HepG2 (cell line): Measurements from ENCODE around the gene IRGQ. TPM values are rescaled to one million over a fixed set of nuclear protein-coding genes. Genes with fewer than 3 reads are reported as not detected.

Experiments used
- polyA plus RNA-seq, 8 experiments: library from polyadenylated mRNA; depleted of rRNA in 3 of 8; stranded (reverse) in 7 of 8; unstranded in 1 of 8; fragments of >200 nt; fragmentation: Illumina TruSeq in 4 of 8; extraction: Trizol in 4 of 8; gene quantifications; 2 replicates each; pipeline versions ENCODE4 v1.2.1 to v1.2.3, GENCODE V29; 2011 to 2016; ENCODE audit warnings: low read depth in 4 of 8, missing spikeins in 1 of 8, mixed read lengths in 1 of 8; ENCODE audit not compliant: insufficient read depth in 1 of 8
- total RNA-seq, 5 experiments: library from RNA; depleted of rRNA; stranded (reverse); fragments of >200 nt; fragmentation: Illumina TruSeq; extraction: Trizol; gene quantifications; 2 replicates each; pipeline ENCODE4 v1.2.3, GENCODE V29; 2016; ENCODE audit warnings: low read depth in 1 of 5

The IRGQ gene
- total and polyA plus RNA-seq, 2 of the 13 experiments (the other 11 are each of a cell fraction or from before 2014, with no cell fraction given) = 11.6 to 12.4 TPM

Other genes with a start within 250 kb of the IRGQ start
- not detected in 2 replicates for gene CD177, start 242.4 kb downstream of the IRGQ start, total RNA-seq (2016; rRNA removed; fragmentation: Illumina TruSeq; extraction: Trizol)
- gene CD177, start 242.4 kb downstream of the IRGQ start, polyA plus RNA-seq (2011; rRNA removed) = not detected in 2 replicates
- gene TEX101, start 181.2 kb downstream of the IRGQ start, total RNA-seq (2016; rRNA removed; fragmentation: Illumina TruSeq; extraction: Trizol) = not detected in 2 replicates
- gene TEX101, start 181.2 kb downstream of the IRGQ start, polyA plus RNA-seq (2011; rRNA removed) = not detected in 2 replicates
- gene LYPD3, start 130.5 kb downstream of the IRGQ start, total RNA-seq (2016; rRNA removed; fragmentation: Illumina TruSeq; extraction: Trizol) = 0.15 and 0.51 TPM in 2 replicates
- gene LYPD3, start 130.5 kb downstream of the IRGQ start, polyA plus RNA-seq (2011; rRNA removed) = 1.5 and 2.6 TPM in 2 replicates
- 9.0 and 14.5 TPM in 2 replicates for gene PHLDB3, start 91.4 kb downstream of the IRGQ start, total RNA-seq (2016; rRNA removed; fragmentation: Illumina TruSeq; extraction: Trizol)
- 11.3 and 14.2 TPM in 2 replicates for gene PHLDB3, start 91.4 kb downstream of the IRGQ start, polyA plus RNA-seq (2011; rRNA removed)
- gene ETHE1, start 68.9 kb downstream of the IRGQ start, total RNA-seq (2016; rRNA removed; fragmentation: Illumina TruSeq; extraction: Trizol) = 25.9 and 32.5 TPM in 2 replicates
- 58.4 and 67.9 TPM in 2 replicates for gene ETHE1, start 68.9 kb downstream of the IRGQ start, polyA plus RNA-seq (2011; rRNA removed)
- 0.27 TPM in 1 of 2 replicates, not detected in the other for gene ZNF575, start 62.9 kb downstream of the IRGQ start, total RNA-seq (2016; rRNA removed; fragmentation: Illumina TruSeq; extraction: Trizol)
- gene ZNF575, start 62.9 kb downstream of the IRGQ start, polyA plus RNA-seq (2011; rRNA removed) = 0.17 TPM in 2 replicates
- 21.8 and 26.3 TPM in 2 replicates for gene XRCC1, start 20.6 kb downstream of the IRGQ start, total RNA-seq (2016; rRNA removed; fragmentation: Illumina TruSeq; extraction: Trizol)
- gene XRCC1, start 20.6 kb downstream of the IRGQ start, polyA plus RNA-seq (2011; rRNA removed) = 24.7 and 28.7 TPM in 2 replicates
- gene PINLYP, start 20.3 kb downstream of the IRGQ start, total RNA-seq (2016; rRNA removed; fragmentation: Illumina TruSeq; extraction: Trizol) = 0.24 TPM in 1 of 2 replicates, not detected in the other
- 0.20 and 0.21 TPM in 2 replicates for gene PINLYP, start 20.3 kb downstream of the IRGQ start, polyA plus RNA-seq (2011; rRNA removed)
- 9.6 and 10.9 TPM in 2 replicates for gene ZNF576, start 461 bp upstream of the IRGQ start, total RNA-seq (2016; rRNA removed; fragmentation: Illumina TruSeq; extraction: Trizol)
- 7.2 and 10.2 TPM in 2 replicates for gene ZNF576, start 461 bp upstream of the IRGQ start, polyA plus RNA-seq (2011; rRNA removed)
- 0.11 TPM in 1 of 2 replicates, not detected in the other for gene SRRM5, start 16.0 kb upstream of the IRGQ start, total RNA-seq (2016; rRNA removed; fragmentation: Illumina TruSeq; extraction: Trizol)
- 0.16 TPM in 2 replicates for gene SRRM5, start 16.0 kb upstream of the IRGQ start, polyA plus RNA-seq (2011; rRNA removed)
- gene ZNF428, start 23.5 kb upstream of the IRGQ start, total RNA-seq (2016; rRNA removed; fragmentation: Illumina TruSeq; extraction: Trizol) = 24.0 and 26.9 TPM in 2 replicates
- 10.4 and 11.5 TPM in 2 replicates for gene ZNF428, start 23.5 kb upstream of the IRGQ start, polyA plus RNA-seq (2011; rRNA removed)
- 6.4 and 16.0 TPM in 2 replicates for gene CADM4, start 43.7 kb upstream of the IRGQ start, total RNA-seq (2016; rRNA removed; fragmentation: Illumina TruSeq; extraction: Trizol)
- gene CADM4, start 43.7 kb upstream of the IRGQ start, polyA plus RNA-seq (2011; rRNA removed) = 8.5 and 15.4 TPM in 2 replicates
- gene PLAUR, start 74.0 kb upstream of the IRGQ start, total RNA-seq (2016; rRNA removed; fragmentation: Illumina TruSeq; extraction: Trizol) = 2.2 and 2.5 TPM in 2 replicates
- 2.9 and 3.9 TPM in 2 replicates for gene PLAUR, start 74.0 kb upstream of the IRGQ start, polyA plus RNA-seq (2011; rRNA removed)
- gene IRGC, start 119.9 kb upstream of the IRGQ start, total RNA-seq (2016; rRNA removed; fragmentation: Illumina TruSeq; extraction: Trizol) = not detected in 2 replicates
- not detected in 2 replicates for gene IRGC, start 119.9 kb upstream of the IRGQ start, polyA plus RNA-seq (2011; rRNA removed)
- 9.6 and 18.7 TPM in 2 replicates for gene SMG9, start 158.8 kb upstream of the IRGQ start, total RNA-seq (2016; rRNA removed; fragmentation: Illumina TruSeq; extraction: Trizol)
- gene SMG9, start 158.8 kb upstream of the IRGQ start, polyA plus RNA-seq (2011; rRNA removed) = 16.1 and 16.7 TPM in 2 replicates
- gene KCNN4, start 184.8 kb upstream of the IRGQ start, total RNA-seq (2016; rRNA removed; fragmentation: Illumina TruSeq; extraction: Trizol) = 0.13 TPM in 1 of 2 replicates, not detected in the other
- gene KCNN4, start 184.8 kb upstream of the IRGQ start, polyA plus RNA-seq (2011; rRNA removed) = 0.25 and 0.60 TPM in 2 replicates
- gene LYPD5, start 206.3 kb upstream of the IRGQ start, total RNA-seq (2016; rRNA removed; fragmentation: Illumina TruSeq; extraction: Trizol) = not detected in 2 replicates
- gene LYPD5, start 206.3 kb upstream of the IRGQ start, polyA plus RNA-seq (2011; rRNA removed) = not detected in 2 replicates
- 11.1 and 13.2 TPM in 2 replicates for gene ZNF283, start 231.2 kb upstream of the IRGQ start, total RNA-seq (2016; rRNA removed; fragmentation: Illumina TruSeq; extraction: Trizol)
- gene ZNF283, start 231.2 kb upstream of the IRGQ start, polyA plus RNA-seq (2011; rRNA removed) = 1.7 and 2.0 TPM in 2 replicates